Measurements from ENCODE around the gene SRSF7. TPM values are rescaled to one million over a fixed set of nuclear protein-coding genes. Genes with fewer than 3 reads are reported as not detected.
"Not testable (repeated sequence)": the region's sequence is repeated elsewhere in the genome, so short reads cannot be mapped to it uniquely, and the experiment has no call there.

The SRSF7 gene
- total RNA-seq, 1 experiment from 2014 or later = 299 TPM

DNA sequence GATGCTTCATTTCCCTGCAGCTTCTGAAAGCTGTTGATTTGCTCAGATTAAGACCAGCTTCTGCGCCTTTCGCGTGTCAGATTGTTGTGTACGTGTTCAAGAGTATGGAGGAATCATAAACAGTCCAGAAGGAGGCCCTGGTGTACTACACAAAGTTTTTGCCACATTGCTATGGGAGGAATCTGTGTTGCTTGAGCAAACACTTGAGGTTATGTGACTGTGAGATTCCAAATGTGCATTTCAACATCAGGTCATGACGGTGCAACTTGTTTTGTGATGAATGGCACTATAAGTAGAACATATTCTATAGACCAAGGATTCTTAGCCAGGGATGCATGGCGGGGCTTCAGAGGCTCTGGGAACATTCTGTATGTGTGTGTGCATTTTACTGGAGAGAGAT is 35.0 kb downstream of the SRSF7 start:
- Mint-ChIP-seq H3K4me3 (no peak overlapping the region), H3K4me1 (no peaks in the 10 kb centered on the region), H3K27ac (peak overlapping the region; percentile 19), H3K27me3 (ENCODE audit: low read depth) (no peaks in the 10 kb centered on the region), H3K9me3 (peaks cover 5% of the 10 kb centered on the region), H3K36me3 (peaks cover 10% of the 10 kb centered on the region)
- DNase-seq (ENCODE audit: low spot score) (no peak), ATAC-seq (no peak)
- POLR2A ChIA-PET = no interaction called here
- CTCF ChIA-PET = interaction anchor here (1.4 kb wide), 1 partner anchor 113 kb away, joined by 3 read pairs; no protein-coding TSS in a partner anchor
- no peak for TF ChIP-seq KAT7 (CRISPR knock-in tag; IDR thresholded peaks at IDR 0.05; ENCODE audit: borderline replicate concordance)
- TF ChIP-seq OVOL2 (CRISPR knock-in tag; IDR thresholded peaks at IDR 0.05; ENCODE audit: borderline replicate concordance) = no peak
- TF ChIP-seq NR3C1 (CRISPR knock-in tag; conservative IDR thresholded peaks at IDR 0.05; ENCODE audit: low read depth) = no peak
- no peak for TF ChIP-seq ZBTB21 (CRISPR knock-in tag; IDR thresholded peaks at IDR 0.05; ENCODE audit: borderline replicate concordance)
- TF ChIP-seq, protein P1, sequence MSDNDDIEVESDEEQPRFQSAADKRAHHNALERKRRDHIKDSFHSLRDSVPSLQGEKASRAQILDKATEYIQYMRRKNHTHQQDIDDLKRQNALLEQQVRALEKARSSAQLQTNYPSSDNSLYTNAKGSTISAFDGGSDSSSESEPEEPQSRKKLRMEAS (CRISPR knock-in tag; IDR thresholded peaks at IDR 0.05) = no peak
- TF ChIP-seq ZNF416 (CRISPR knock-in tag; IDR thresholded peaks at IDR 0.05) = no peak
- TF ChIP-seq SMAD3 (CRISPR knock-in tag; IDR thresholded peaks at IDR 0.05; ENCODE audit: borderline replicate concordance) = no peak
- no peak for TF ChIP-seq NR2C2 (CRISPR knock-in tag; IDR thresholded peaks at IDR 0.05)
- no peak for TF ChIP-seq FOXJ3 (CRISPR knock-in tag; IDR thresholded peaks at IDR 0.05; ENCODE audit: borderline replicate concordance)
- TF ChIP-seq, protein P2, sequence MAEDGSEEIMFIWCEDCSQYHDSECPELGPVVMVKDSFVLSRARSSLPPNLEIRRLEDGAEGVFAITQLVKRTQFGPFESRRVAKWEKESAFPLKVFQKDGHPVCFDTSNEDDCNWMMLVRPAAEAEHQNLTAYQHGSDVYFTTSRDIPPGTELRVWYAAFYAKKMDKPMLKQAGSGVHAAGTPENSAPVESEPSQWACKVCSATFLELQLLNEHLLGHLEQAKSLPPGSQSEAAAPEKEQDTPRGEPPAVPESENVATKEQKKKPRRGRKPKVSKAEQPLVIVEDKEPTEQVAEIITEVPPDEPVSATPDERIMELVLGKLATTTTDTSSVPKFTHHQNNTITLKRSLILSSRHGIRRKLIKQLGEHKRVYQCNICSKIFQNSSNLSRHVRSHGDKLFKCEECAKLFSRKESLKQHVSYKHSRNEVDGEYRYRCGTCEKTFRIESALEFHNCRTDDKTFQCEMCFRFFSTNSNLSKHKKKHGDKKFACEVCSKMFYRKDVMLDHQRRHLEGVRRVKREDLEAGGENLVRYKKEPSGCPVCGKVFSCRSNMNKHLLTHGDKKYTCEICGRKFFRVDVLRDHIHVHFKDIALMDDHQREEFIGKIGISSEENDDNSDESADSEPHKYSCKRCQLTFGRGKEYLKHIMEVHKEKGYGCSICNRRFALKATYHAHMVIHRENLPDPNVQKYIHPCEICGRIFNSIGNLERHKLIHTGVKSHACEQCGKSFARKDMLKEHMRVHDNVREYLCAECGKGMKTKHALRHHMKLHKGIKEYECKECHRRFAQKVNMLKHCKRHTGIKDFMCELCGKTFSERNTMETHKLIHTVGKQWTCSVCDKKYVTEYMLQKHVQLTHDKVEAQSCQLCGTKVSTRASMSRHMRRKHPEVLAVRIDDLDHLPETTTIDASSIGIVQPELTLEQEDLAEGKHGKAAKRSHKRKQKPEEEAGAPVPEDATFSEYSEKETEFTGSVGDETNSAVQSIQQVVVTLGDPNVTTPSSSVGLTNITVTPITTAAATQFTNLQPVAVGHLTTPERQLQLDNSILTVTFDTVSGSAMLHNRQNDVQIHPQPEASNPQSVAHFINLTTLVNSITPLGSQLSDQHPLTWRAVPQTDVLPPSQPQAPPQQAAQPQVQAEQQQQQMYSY (CRISPR knock-in tag; IDR thresholded peaks at IDR 0.05) = no peak
- TF ChIP-seq, protein P3, sequence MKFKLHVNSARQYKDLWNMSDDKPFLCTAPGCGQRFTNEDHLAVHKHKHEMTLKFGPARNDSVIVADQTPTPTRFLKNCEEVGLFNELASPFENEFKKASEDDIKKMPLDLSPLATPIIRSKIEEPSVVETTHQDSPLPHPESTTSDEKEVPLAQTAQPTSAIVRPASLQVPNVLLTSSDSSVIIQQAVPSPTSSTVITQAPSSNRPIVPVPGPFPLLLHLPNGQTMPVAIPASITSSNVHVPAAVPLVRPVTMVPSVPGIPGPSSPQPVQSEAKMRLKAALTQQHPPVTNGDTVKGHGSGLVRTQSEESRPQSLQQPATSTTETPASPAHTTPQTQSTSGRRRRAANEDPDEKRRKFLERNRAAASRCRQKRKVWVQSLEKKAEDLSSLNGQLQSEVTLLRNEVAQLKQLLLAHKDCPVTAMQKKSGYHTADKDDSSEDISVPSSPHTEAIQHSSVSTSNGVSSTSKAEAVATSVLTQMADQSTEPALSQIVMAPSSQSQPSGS (CRISPR knock-in tag; IDR thresholded peaks at IDR 0.05; ENCODE audit: borderline replicate concordance, low read depth) = no peak
- TF ChIP-seq, protein P4, sequence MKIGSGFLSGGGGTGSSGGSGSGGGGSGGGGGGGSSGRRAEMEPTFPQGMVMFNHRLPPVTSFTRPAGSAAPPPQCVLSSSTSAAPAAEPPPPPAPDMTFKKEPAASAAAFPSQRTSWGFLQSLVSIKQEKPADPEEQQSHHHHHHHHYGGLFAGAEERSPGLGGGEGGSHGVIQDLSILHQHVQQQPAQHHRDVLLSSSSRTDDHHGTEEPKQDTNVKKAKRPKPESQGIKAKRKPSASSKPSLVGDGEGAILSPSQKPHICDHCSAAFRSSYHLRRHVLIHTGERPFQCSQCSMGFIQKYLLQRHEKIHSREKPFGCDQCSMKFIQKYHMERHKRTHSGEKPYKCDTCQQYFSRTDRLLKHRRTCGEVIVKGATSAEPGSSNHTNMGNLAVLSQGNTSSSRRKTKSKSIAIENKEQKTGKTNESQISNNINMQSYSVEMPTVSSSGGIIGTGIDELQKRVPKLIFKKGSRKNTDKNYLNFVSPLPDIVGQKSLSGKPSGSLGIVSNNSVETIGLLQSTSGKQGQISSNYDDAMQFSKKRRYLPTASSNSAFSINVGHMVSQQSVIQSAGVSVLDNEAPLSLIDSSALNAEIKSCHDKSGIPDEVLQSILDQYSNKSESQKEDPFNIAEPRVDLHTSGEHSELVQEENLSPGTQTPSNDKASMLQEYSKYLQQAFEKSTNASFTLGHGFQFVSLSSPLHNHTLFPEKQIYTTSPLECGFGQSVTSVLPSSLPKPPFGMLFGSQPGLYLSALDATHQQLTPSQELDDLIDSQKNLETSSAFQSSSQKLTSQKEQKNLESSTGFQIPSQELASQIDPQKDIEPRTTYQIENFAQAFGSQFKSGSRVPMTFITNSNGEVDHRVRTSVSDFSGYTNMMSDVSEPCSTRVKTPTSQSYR (CRISPR knock-in tag; IDR thresholded peaks at IDR 0.05) = no peak
- no peak for TF ChIP-seq ZNF671 (CRISPR knock-in tag; IDR thresholded peaks at IDR 0.05)
- TF ChIP-seq ZNF232 (CRISPR knock-in tag; IDR thresholded peaks at IDR 0.05) = no peak

DNA sequence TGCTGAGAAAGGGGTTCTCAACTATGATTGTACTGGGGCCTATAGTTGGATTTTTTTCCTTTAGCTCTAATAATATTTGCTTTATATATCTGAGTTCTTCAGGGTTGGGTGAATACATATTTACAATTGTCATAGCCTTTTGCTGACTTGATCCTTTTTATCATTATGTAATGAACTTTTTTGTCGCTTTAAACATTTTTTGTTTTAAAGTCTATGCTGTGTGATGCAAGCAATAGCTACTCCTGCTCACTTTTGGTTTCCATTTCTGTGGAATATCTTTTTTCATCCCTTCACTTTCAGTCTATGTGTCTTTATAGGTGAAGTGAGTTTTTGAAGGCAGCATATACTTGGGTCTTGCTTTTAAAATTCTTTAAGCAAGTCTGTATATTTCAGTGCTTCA is 36.2 kb downstream of the SRSF7 start:
- H3K27me3 Mint-ChIP-seq (ENCODE audit: low read depth); POLR2A ChIA-PET; H3K9me3 Mint-ChIP-seq; DNase-seq (ENCODE audit: low spot score); H3K27ac Mint-ChIP-seq; H3K36me3 Mint-ChIP-seq; H3K4me1 Mint-ChIP-seq; H3K4me3 Mint-ChIP-seq; ATAC-seq: not testable (repeated sequence)
- CTCF ChIA-PET = interaction anchor here (1.4 kb wide), 1 partner anchor 112 kb away, joined by 3 read pairs; no protein-coding TSS in a partner anchor

DNA sequence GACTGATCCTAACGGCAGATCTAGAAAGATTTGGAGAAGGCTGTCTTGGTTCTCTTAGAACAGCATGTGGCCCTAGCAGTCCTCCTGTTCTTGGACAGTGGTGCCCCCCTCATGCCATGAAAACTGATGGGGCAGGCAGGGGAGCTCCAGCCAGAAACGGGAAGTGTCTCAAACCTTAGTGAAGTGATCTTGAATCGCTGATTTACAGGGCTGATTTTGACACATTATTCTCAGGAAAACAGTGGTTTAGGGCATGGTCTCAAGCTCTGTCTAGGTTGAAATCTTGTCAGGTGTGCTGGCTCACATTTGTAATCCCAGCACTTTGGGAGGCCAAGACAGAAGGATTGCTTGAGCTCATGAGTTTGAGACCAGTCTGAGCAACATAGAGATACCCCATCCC is 37.8 kb downstream of the SRSF7 start:
- CTCF ChIA-PET = no interaction called here
- H3K9me3 Mint-ChIP-seq = peaks cover 5% of the 10 kb centered on the region
- POLR2A ChIA-PET = interaction anchor here (1.2 kb wide), 1 partner anchor 23 kb away, joined by 3 read pairs; no protein-coding TSS in a partner anchor
- H3K4me1 Mint-ChIP-seq = peaks cover 16% of the 10 kb centered on the region
- DNase-seq (ENCODE audit: low spot score) = no peak
- H3K36me3 Mint-ChIP-seq = peaks cover 8% of the 10 kb centered on the region
- no peaks in the 10 kb centered on the region for H3K27me3 Mint-ChIP-seq (ENCODE audit: low read depth)
- H3K27ac Mint-ChIP-seq = no peak overlapping the region
- no peak for ATAC-seq
- H3K4me3 Mint-ChIP-seq = no peak overlapping the region
- TF ChIP-seq IRF2 (CRISPR knock-in tag; IDR thresholded peaks at IDR 0.05; ENCODE audit: borderline replicate concordance, low read depth) (no peak), ZBTB21 (CRISPR knock-in tag; IDR thresholded peaks at IDR 0.05; ENCODE audit: borderline replicate concordance) (no peak), ZNF138 (CRISPR knock-in tag; conservative IDR thresholded peaks at IDR 0.05) (no peak)
- TF ChIP-seq, protein P5, sequence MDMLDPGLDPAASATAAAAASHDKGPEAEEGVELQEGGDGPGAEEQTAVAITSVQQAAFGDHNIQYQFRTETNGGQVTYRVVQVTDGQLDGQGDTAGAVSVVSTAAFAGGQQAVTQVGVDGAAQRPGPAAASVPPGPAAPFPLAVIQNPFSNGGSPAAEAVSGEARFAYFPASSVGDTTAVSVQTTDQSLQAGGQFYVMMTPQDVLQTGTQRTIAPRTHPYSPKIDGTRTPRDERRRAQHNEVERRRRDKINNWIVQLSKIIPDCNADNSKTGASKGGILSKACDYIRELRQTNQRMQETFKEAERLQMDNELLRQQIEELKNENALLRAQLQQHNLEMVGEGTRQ (CRISPR knock-in tag; IDR thresholded peaks at IDR 0.05) = no peak
- TF ChIP-seq, protein P6, sequence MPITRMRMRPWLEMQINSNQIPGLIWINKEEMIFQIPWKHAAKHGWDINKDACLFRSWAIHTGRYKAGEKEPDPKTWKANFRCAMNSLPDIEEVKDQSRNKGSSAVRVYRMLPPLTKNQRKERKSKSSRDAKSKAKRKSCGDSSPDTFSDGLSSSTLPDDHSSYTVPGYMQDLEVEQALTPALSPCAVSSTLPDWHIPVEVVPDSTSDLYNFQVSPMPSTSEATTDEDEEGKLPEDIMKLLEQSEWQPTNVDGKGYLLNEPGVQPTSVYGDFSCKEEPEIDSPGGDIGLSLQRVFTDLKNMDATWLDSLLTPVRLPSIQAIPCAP (CRISPR knock-in tag; IDR thresholded peaks at IDR 0.05) = no peak
- TF ChIP-seq, protein P7, sequence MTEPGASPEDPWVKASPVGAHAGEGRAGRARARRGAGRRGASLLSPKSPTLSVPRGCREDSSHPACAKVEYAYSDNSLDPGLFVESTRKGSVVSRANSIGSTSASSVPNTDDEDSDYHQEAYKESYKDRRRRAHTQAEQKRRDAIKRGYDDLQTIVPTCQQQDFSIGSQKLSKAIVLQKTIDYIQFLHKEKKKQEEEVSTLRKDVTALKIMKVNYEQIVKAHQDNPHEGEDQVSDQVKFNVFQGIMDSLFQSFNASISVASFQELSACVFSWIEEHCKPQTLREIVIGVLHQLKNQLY (CRISPR knock-in tag; IDR thresholded peaks at IDR 0.05) = no peak
- TF ChIP-seq, protein P1 (CRISPR knock-in tag; IDR thresholded peaks at IDR 0.05) = no peak
- TF ChIP-seq, protein P8, sequence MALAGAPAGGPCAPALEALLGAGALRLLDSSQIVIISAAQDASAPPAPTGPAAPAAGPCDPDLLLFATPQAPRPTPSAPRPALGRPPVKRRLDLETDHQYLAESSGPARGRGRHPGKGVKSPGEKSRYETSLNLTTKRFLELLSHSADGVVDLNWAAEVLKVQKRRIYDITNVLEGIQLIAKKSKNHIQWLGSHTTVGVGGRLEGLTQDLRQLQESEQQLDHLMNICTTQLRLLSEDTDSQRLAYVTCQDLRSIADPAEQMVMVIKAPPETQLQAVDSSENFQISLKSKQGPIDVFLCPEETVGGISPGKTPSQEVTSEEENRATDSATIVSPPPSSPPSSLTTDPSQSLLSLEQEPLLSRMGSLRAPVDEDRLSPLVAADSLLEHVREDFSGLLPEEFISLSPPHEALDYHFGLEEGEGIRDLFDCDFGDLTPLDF (CRISPR knock-in tag; IDR thresholded peaks at IDR 0.05) = no peak

All from WTC11 (cell line).